NCI-H2196 treated with DMSO at 0.1 percent for 48 hours (cell line): Measurements from ENCODE around the gene EGFR.
"Not testable (repeated sequence)": the region's sequence is repeated elsewhere in the genome, so short reads cannot be mapped to it uniquely, and the experiment has no call there.

Experiments used
- DNase-seq: peaks from one replicate; lab custom pipeline; 2025; ENCODE audit not compliant: unreplicated experiment; lab: John Stamatoyannopoulos, UW

The EGFR gene

GRCh38 chr7:55164527-55164926, 145.7 kb downstream of the EGFR start:
- no peak for DNase-seq

GRCh38 chr7:55165176-55165861, 146.5 kb downstream of the EGFR start:
- no peak for DNase-seq

- DNase-seq: not testable (repeated sequence)
Observed at GRCh38 chr7:55167296-55167695, 148.5 kb downstream of the EGFR start.

GRCh38 chr7:55170335-55171069, 151.7 kb downstream of the EGFR start:
- no peak for DNase-seq

- no peak for DNase-seq
Observed at GRCh38 chr7:55171157-55171556, 152.3 kb downstream of the EGFR start.

- DNase-seq: no peak
Observed at GRCh38 chr7:55172161-55172560, 153.3 kb downstream of the EGFR start.

- no peak for DNase-seq
Observed at GRCh38 chr7:55172881-55173609, 154.2 kb downstream of the EGFR start.

GRCh38 chr7:55173671-55174070, 154.9 kb downstream of the EGFR start:
- no peak for DNase-seq

GRCh38 chr7:55174456-55174855, 155.6 kb downstream of the EGFR start:
- DNase-seq: no peak

GRCh38 chr7:55174856-55175255, 156.0 kb downstream of the EGFR start:
- DNase-seq: no peak

GRCh38 chr7:55177068-55177530, 158.3 kb downstream of the EGFR start:
- no peak for DNase-seq

- DNase-seq: no peak
Observed at GRCh38 chr7:55177589-55178261, 158.9 kb downstream of the EGFR start.

- no peak for DNase-seq
Observed at GRCh38 chr7:55178292-55178862, 159.6 kb downstream of the EGFR start.

- DNase-seq: no peak
Observed at GRCh38 chr7:55178863-55179773, 160.3 kb downstream of the EGFR start.

- DNase-seq: no peak
Observed at GRCh38 chr7:55179931-55180682, 161.3 kb downstream of the EGFR start.

GRCh38 chr7:55180963-55181542, 162.2 kb downstream of the EGFR start:
- DNase-seq: no peak

GRCh38 chr7:55181762-55182161, 162.9 kb downstream of the EGFR start:
- DNase-seq: no peak

- no peak for DNase-seq
Observed at GRCh38 chr7:55183897-55184296, 165.1 kb downstream of the EGFR start.

GRCh38 chr7:55185321-55185802, 166.5 kb downstream of the EGFR start:
- no peak for DNase-seq
